H1 (cell line): ENCODE measurements around the gene ZNF786. TPM values are rescaled to one million over a fixed set of nuclear protein-coding genes. Genes with fewer than 3 reads are reported as not detected.

Source experiments
- CTCF ChIA-PET: fragments of 300-600 bp; sonication (Branson Sonifier 250); formaldehyde crosslinking; loops from one replicate; lab custom pipeline; 2021; ENCODE audit not compliant: partially characterized antibody; lab: Charles Lee
- POLR2A ChIA-PET: fragments of 300-600 bp; sonication (Branson Sonifier 250); formaldehyde crosslinking; loops from one replicate; lab custom pipeline; 2021; ENCODE audit warnings: inconsistent platforms; ENCODE audit not compliant: partially characterized antibody; lab: Charles Lee
- DNase-seq, 2 experiments: peaks; one replicate each; pipeline versions ENCODE4 v3.0.0 to v3.0.0-alpha.2; 2010 to 2022; ENCODE audit warnings: low spot score in 2 of 2, low read depth in 1 of 2, mixed read lengths in 1 of 2
- FAIRE-seq: peaks from 2 replicates; lab custom pipeline; 2011; peaks lifted over from hg19 to GRCh38; lab: Jason Lieb, UNC
- H2AFZ ChIP-seq: 2 replicates; pipeline ENCODE4 v1.8.1; 2012; ENCODE audit warnings: low read length, inconsistent platforms
- H2AK5ac ChIP-seq: 2 replicates; pipeline ENCODE4 v1.6.1; 2013; ENCODE audit warnings: low read depth, low read length
- H2BK120ac ChIP-seq: replicated peaks from 2 replicates; pipeline ENCODE3; 2013; ENCODE audit warnings: low read depth, low read length, inconsistent platforms
- H2BK12ac ChIP-seq: 2 replicates; pipeline ENCODE4 v1.6.1; 2013; ENCODE audit warnings: low read depth, low read length
- H2BK15ac ChIP-seq: 2 replicates; pipeline ENCODE4 v1.6.1; 2013; ENCODE audit warnings: low read length
- H2BK20ac ChIP-seq: 2 replicates; pipeline ENCODE4 v1.6.1; 2013; ENCODE audit warnings: low read length
- H2BK5ac ChIP-seq: 2 replicates; pipeline ENCODE4 v1.6.1; 2013; ENCODE audit warnings: low read depth, low read length
- H3K14ac ChIP-seq: 2 replicates; pipeline ENCODE4 v1.6.1; 2013; ENCODE audit warnings: inconsistent platforms; ENCODE audit not compliant: insufficient read length
- H3K18ac ChIP-seq: 2 replicates; pipeline ENCODE4 v1.6.1; 2013; ENCODE audit warnings: low read length; ENCODE audit errors: extremely low read depth
- H3K23ac ChIP-seq: 2 replicates; pipeline ENCODE4 v1.6.1; 2013; ENCODE audit warnings: inconsistent platforms; ENCODE audit not compliant: insufficient read length
- H3K23me2 ChIP-seq: 2 replicates; pipeline ENCODE4 v1.6.1; 2013; ENCODE audit warnings: low read depth, low read length
- H3K27ac ChIP-seq: 2 replicates; pipeline ENCODE4 v1.6.1; 2011; ENCODE audit warnings: low read depth, low read length, inconsistent platforms
- H3K27me3 ChIP-seq, 4 experiments: replicated peaks in 1 of 4; 1 replicate in 1 of 4; 2 replicates in 3 of 4; pipeline versions ENCODE4 v1.6.1 to v1.8.1; 2011 to 2013; ENCODE audit warnings: low read length in 3 of 4, mild to moderate bottlenecking in 3 of 4, inconsistent platforms in 2 of 4, mixed read lengths in 2 of 4, moderate library complexity in 1 of 4; ENCODE audit not compliant: control insufficient read depth in 3 of 4, insufficient read depth in 3 of 4; ENCODE audit errors: extremely low read depth in 1 of 4
- H3K36me3 ChIP-seq, 4 experiments: 2 replicates each; pipeline versions ENCODE4 v1.6.1 to v1.8.1; 2011 to 2013; ENCODE audit warnings: mild to moderate bottlenecking in 4 of 4, low read length in 3 of 4, moderate library complexity in 2 of 4, control low read depth in 1 of 4, inconsistent platforms in 1 of 4; ENCODE audit not compliant: insufficient read depth in 4 of 4, control insufficient read depth in 2 of 4
- H3K4ac ChIP-seq: replicated peaks from 2 replicates; pipeline ENCODE3; 2013; ENCODE audit warnings: low read length, low read depth, mixed read lengths, inconsistent platforms; ENCODE audit not compliant: insufficient read length
- H3K4me1 ChIP-seq, 4 experiments: replicated peaks in 1 of 4; 1 replicate in 1 of 4; 2 replicates in 3 of 4; pipeline versions ENCODE4 v1.6.1 to v1.8.1; 2011 to 2013; ENCODE audit warnings: low read length in 3 of 4, inconsistent platforms in 2 of 4, mixed read lengths in 1 of 4; ENCODE audit not compliant: insufficient read depth in 4 of 4, control insufficient read depth in 3 of 4
- H3K4me2 ChIP-seq, 2 experiments: 2 replicates each; pipeline versions ENCODE4 v1.6.1 to v1.8.1; 2011 to 2013; ENCODE audit warnings: low read depth in 2 of 2, low read length in 2 of 2, control low read depth in 1 of 2, inconsistent platforms in 1 of 2, mild to moderate bottlenecking in 1 of 2; ENCODE audit not compliant: insufficient read depth in 1 of 2
- H3K4me3 ChIP-seq, 4 experiments: fragments of 200-600, 300-600 bp in 1 of 4; sonication (generic), shearing (Covaris generic), sonication (Bioruptor Twin) in 1 of 4; 2 replicates each; pipeline versions ENCODE4 v1.5.1 to v1.8.1; 2011 to 2016; ENCODE audit warnings: low read length in 4 of 4, low read depth in 3 of 4, control low read depth in 2 of 4, inconsistent platforms in 2 of 4, mild to moderate bottlenecking in 2 of 4, mixed read lengths in 1 of 4, moderate library complexity in 1 of 4; ENCODE audit not compliant: insufficient read depth in 2 of 4; ENCODE audit errors: extremely low read depth in 1 of 4
- H3K56ac ChIP-seq: replicated peaks from 2 replicates; pipeline ENCODE3; 2013; ENCODE audit warnings: low read depth, mild to moderate bottlenecking, mixed read lengths, low read length, inconsistent platforms; ENCODE audit not compliant: insufficient read length
- H3K79me1 ChIP-seq: 2 replicates; pipeline ENCODE4 v1.6.1; 2013; ENCODE audit warnings: low read depth, low read length, control low read depth
- H3K79me2 ChIP-seq, 2 experiments: 2 replicates each; pipeline versions ENCODE4 v1.6.1 to v1.8.1; 2012 to 2013; ENCODE audit warnings: low read length in 2 of 2, mild to moderate bottlenecking in 2 of 2, inconsistent platforms in 1 of 2; ENCODE audit not compliant: insufficient read depth in 2 of 2, control insufficient read depth in 1 of 2
- H3K9ac ChIP-seq, 4 experiments: replicated peaks in 1 of 4; 1 replicate in 1 of 4; 2 replicates in 3 of 4; pipeline versions ENCODE4 v1.6.1 to v1.8.1; 2011 to 2013; ENCODE audit warnings: low read depth in 3 of 4, low read length in 3 of 4, control low read depth in 2 of 4, mild to moderate bottlenecking in 2 of 4, moderate library complexity in 2 of 4, inconsistent platforms in 1 of 4; ENCODE audit errors: extremely low read depth in 1 of 4
- H3K9me3 ChIP-seq, 2 experiments: 2 replicates each; pipeline versions ENCODE4 v1.6.1 to v1.8.1; 2012 to 2013; ENCODE audit warnings: mild to moderate bottlenecking in 2 of 2, moderate library complexity in 2 of 2, control low read depth in 1 of 2, inconsistent platforms in 1 of 2, low read depth in 1 of 2, low read length in 1 of 2, mixed read lengths in 1 of 2; ENCODE audit not compliant: insufficient read depth in 2 of 2
- H4K20me1 ChIP-seq, 2 experiments: replicated peaks in 1 of 2; 2 replicates each; pipeline versions ENCODE3 to v1.8.1; 2011 to 2013; ENCODE audit warnings: inconsistent platforms in 2 of 2, low read length in 2 of 2, mild to moderate bottlenecking in 1 of 2; ENCODE audit not compliant: insufficient read depth in 2 of 2, control insufficient read depth in 1 of 2
- H4K5ac ChIP-seq: 2 replicates; pipeline ENCODE4 v1.6.1; 2013; ENCODE audit warnings: low read length, low read depth, mixed read lengths, inconsistent platforms; ENCODE audit not compliant: insufficient read length
- H4K8ac ChIP-seq: 2 replicates; pipeline ENCODE4 v1.8.0; 2013; ENCODE audit warnings: mild to moderate bottlenecking, moderate library complexity, low read length, inconsistent platforms; ENCODE audit not compliant: insufficient read depth; ENCODE audit errors: extremely low read depth
- H4K91ac ChIP-seq: replicated peaks from 2 replicates; pipeline ENCODE3; 2013; ENCODE audit warnings: low read length, mixed read lengths, inconsistent platforms; ENCODE audit not compliant: insufficient read length
- CREB1 ChIP-seq: IDR thresholded peaks from 2 replicates; pipeline ENCODE4 v1.6.1; 2012; ENCODE audit warnings: inconsistent platforms
- KDM5A ChIP-seq: fragments of 200-600 bp; IDR thresholded peaks from 2 replicates; pipeline ENCODE4 v1.7.1; 2012; ENCODE audit warnings: mild to moderate bottlenecking, low read length, inconsistent platforms, mixed read lengths
- WGBS, 2 experiments: shearing (Covaris generic) in 1 of 2; methylation state at CpG; one replicate each; pipeline versions ENCODE4 v1.1.6 to v1.1.7; 2013 to 2015; ENCODE audit warnings: low lambda C conversion rate in 2 of 2, mixed read lengths in 2 of 2, inconsistent platforms in 1 of 2, low coverage in 1 of 2, missing lambda C conversion rate in 1 of 2; ENCODE audit not compliant: insufficient replicate concordance in 2 of 2, insufficient coverage in 1 of 2, insufficient read length in 1 of 2; ENCODE audit errors: extremely low coverage in 1 of 2, missing lambda C conversion rate in 1 of 2; 5-methylcytosine and 5-hydroxymethylcytosine counted together
- polyA plus RNA-seq, 7 experiments: library from polyadenylated mRNA; depleted of rRNA in 3 of 7; stranded (reverse) in 5 of 7; unstranded in 2 of 7; fragments of >200 nt in 5 of 7; fragments of 200-250 nt in 2 of 7; gene quantifications; 1 replicate in 5 of 7; 2 replicates in 1 of 7; 4 replicates in 1 of 7; pipeline versions ENCODE4 v1.2.1 to v1.2.3, GENCODE V29; 2011 to 2013; ENCODE audit warnings: missing spikeins in 2 of 7, mixed read lengths in 2 of 7
- total RNA-seq: library from RNA; stranded (reverse); fragmentation: NEBNext Ultra II Directional; extraction: Animal tissue kit (Norgen Biotek cat#: 25700); gene quantifications from 2 replicates; pipeline ENCODE4 v1.2.1, GENCODE V29; 2021
- TF ChIP-seq, protein P1 (sequence below), 3 experiments: IDR thresholded peaks; 1 replicate in 2 of 3; 2 replicates in 1 of 3; pipeline versions ENCODE4 v1.5.1 to v1.6.1; 2011; ENCODE audit warnings: low read length in 3 of 3, mild to moderate bottlenecking in 3 of 3, inconsistent platforms in 2 of 3, low read depth in 1 of 3, moderate library complexity in 1 of 3; ENCODE audit not compliant: insufficient read depth in 1 of 3; ENCODE audit errors: control extremely low read depth in 1 of 3

ZNF786 gene
- total and polyA plus RNA-seq, 2 of the 8 experiments (the other 6 are each of a cell fraction or from before 2014, with no cell fraction given): 7.7 to 16.3 TPM

- Histone ChIP-seq H3K14ac (no peak overlapping the region), H3K4me2 (no peak overlapping the region), H3K9me3 (no peaks in the 10 kb centered on the region), H3K4ac (no peak overlapping the region), H4K5ac (no peak overlapping the region), H3K4me3 (no peak overlapping the region), H4K20me1 (no peaks in the 10 kb centered on the region), H2BK12ac (no peak overlapping the region), H3K23ac (no peak overlapping the region), H3K4me1 (no peaks in the 10 kb centered on the region), H4K91ac (no peak overlapping the region), H3K79me2 (no peaks in the 10 kb centered on the region), H2AK5ac (no peak overlapping the region), H2BK15ac (no peak overlapping the region), H3K18ac (no peak overlapping the region), H3K9ac (no peak overlapping the region), H3K27me3 (no peaks in the 10 kb centered on the region), H2BK20ac (no peak overlapping the region), H3K36me3 (peaks cover 0 to 3% (median 0%) of the 10 kb centered on the region in 4 experiments; a peak in 1 of 8 replicates), H2AFZ (no peak overlapping the region), H3K79me1 (no peaks in the 10 kb centered on the region), H2BK5ac (no peak overlapping the region; the same call in 1 of the 2 replicates), H2BK120ac (no peak overlapping the region), H3K27ac (no peak overlapping the region), H3K23me2 (no peaks in the 10 kb centered on the region), H3K56ac (no peak overlapping the region), H4K8ac (peak overlapping the region; percentile 25; the same call in 1 of the 2 replicates)
- POLR2A ChIA-PET: interaction anchor here (0.9 to 1.2 kb wide), 2 partner anchors 14 to 43 kb away, joined by 3 read pairs; no protein-coding TSS in a partner anchor
- TF ChIP-seq CREB1: no peak
- no peak for TF ChIP-seq KDM5A
- TF ChIP-seq, protein P1, sequence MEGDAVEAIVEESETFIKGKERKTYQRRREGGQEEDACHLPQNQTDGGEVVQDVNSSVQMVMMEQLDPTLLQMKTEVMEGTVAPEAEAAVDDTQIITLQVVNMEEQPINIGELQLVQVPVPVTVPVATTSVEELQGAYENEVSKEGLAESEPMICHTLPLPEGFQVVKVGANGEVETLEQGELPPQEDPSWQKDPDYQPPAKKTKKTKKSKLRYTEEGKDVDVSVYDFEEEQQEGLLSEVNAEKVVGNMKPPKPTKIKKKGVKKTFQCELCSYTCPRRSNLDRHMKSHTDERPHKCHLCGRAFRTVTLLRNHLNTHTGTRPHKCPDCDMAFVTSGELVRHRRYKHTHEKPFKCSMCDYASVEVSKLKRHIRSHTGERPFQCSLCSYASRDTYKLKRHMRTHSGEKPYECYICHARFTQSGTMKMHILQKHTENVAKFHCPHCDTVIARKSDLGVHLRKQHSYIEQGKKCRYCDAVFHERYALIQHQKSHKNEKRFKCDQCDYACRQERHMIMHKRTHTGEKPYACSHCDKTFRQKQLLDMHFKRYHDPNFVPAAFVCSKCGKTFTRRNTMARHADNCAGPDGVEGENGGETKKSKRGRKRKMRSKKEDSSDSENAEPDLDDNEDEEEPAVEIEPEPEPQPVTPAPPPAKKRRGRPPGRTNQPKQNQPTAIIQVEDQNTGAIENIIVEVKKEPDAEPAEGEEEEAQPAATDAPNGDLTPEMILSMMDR (IDR thresholded peaks at IDR 0.05; ENCODE audit: control extremely low read depth in 1 of 3, insufficient read depth in 1 of 3, low read depth in 1 of 3, low read length in 3 of 3): peak in 1 of 3 experiments; percentile 28; a peak in 1 of 4 replicates
- FAIRE-seq (no peak), DNase-seq (no peak)
- WGBS, 2 experiments: 90% methylated on average over 9 of the region's 9 CpGs; no CpG with 5 or more reads in 1 of the 2 experiments
- CTCF ChIA-PET: interaction anchor here (0.9 to 4.1 kb wide), 6 partner anchors 9 to 150 kb away, joined by 3 to 23 read pairs (median 4); partner anchors contain the start of gene ZNF425
These were observed 12.9 kb upstream of the ZNF786 start for GRCh38 chr7:149103424-149103823.
